ENCODE results near the gene RMND1. TPM values are rescaled to one million over a fixed set of nuclear protein-coding genes. Genes with fewer than 3 reads are reported as not detected.
"Not testable (repeated sequence)": the region's sequence is repeated elsewhere in the genome, so short reads cannot be mapped to it uniquely, and the experiment has no call there.

RMND1 gene
- total RNA-seq, 1 donor = 56.5 TPM

DNA sequence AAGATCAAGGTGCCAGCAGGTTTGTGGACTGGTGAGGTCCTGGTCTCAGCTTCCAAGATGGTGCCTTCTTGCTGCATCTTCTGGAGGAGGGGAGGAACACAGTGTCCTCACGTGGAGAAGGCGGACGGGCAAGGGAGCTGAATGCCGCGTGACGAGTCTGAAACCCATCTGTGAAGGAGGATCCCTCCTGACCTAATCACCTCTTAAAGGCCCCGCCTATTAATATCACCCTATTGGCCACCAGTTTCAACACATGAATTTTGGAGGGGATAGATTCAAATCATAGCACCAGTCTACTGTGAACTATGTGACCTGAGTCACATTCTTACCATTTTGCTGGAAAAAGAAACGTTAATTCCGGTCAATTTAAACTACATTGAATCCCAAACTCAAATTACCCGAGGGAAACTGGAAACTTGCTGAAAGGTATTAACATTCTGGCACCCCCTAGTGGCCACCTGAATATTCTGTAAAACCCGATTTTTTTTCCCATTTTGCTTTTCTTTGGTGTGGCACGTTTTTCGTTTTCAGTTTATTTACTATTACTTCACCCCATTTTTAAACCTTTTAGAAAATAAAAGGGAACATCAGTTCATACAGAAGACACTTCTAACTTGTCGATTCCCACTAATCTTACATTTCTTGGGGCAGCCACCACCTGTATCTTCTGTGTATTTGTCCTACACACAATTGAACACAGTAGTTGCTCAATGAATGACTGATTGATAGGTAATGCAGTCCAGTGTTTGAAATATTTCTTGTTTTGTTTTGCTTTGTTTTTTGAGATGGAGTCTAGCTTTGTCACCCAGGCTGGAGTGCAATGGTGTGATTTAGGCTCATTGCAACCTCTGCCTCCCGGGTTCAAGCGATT is 24.0 kb upstream of the RMND1 start:
- Histone ChIP-seq H3K79me2 (ENCODE audit: insufficient read depth, low read length) (no peaks in the 10 kb centered on the region), H3K27ac (ENCODE audit: low read depth, low read length) (no peak overlapping the region), H3K9me3 (ENCODE audit: low read depth, low read length) (no peaks in the 10 kb centered on the region), H3K4me3 (ENCODE audit: insufficient read depth, low read length) (peak overlapping the region; percentile 22), H2AFZ (ENCODE audit: low read length) (no peak overlapping the region), H3K4me1 (ENCODE audit: insufficient read depth, low read length) (peaks cover 2% of the 10 kb centered on the region), H3K27me3 (ENCODE audit: insufficient read depth, low read length) (no peaks in the 10 kb centered on the region), H3K36me3 (ENCODE audit: insufficient read depth, low read length) (no peaks in the 10 kb centered on the region), H3K4me2 (ENCODE audit: insufficient read depth, low read length) (peak overlapping the region; percentile 55), H4K20me1 (ENCODE audit: insufficient read depth, low read length) (no peaks in the 10 kb centered on the region)
- TF ChIP-seq, protein P1, sequence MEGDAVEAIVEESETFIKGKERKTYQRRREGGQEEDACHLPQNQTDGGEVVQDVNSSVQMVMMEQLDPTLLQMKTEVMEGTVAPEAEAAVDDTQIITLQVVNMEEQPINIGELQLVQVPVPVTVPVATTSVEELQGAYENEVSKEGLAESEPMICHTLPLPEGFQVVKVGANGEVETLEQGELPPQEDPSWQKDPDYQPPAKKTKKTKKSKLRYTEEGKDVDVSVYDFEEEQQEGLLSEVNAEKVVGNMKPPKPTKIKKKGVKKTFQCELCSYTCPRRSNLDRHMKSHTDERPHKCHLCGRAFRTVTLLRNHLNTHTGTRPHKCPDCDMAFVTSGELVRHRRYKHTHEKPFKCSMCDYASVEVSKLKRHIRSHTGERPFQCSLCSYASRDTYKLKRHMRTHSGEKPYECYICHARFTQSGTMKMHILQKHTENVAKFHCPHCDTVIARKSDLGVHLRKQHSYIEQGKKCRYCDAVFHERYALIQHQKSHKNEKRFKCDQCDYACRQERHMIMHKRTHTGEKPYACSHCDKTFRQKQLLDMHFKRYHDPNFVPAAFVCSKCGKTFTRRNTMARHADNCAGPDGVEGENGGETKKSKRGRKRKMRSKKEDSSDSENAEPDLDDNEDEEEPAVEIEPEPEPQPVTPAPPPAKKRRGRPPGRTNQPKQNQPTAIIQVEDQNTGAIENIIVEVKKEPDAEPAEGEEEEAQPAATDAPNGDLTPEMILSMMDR (IDR thresholded peaks at IDR 0.05; ENCODE audit: extremely low read depth, low read depth, low read length) = peak; percentile 83
- peak; percentile 50 for DNase-seq (ENCODE audit: insufficient read length, low spot score, missing footprints)

DNA sequence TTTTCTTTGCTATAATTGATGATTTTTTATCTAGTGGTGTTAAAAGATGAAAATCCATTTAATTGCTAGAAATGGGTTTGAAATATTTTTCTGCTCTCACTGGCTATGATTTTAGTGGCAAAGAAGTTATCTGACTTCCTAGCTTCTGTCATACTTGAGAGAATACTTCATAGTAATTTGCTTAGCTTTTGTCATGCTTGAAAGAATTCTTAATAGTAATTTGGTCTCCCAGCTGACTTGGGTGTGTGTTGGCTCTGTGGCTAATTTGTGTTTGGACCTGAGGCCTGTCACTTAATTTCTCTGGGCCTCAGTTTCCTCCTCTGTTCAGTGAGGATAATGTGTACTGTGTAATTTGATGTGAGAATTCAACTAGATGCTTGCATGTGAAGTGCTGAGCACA is 12.8 kb upstream of the RMND1 start:
- Histone ChIP-seq H3K4me1 (ENCODE audit: insufficient read depth, low read length) (no peaks in the 10 kb centered on the region), H3K9me3 (ENCODE audit: low read depth, low read length) (no peaks in the 10 kb centered on the region), H4K20me1 (ENCODE audit: insufficient read depth, low read length) (no peaks in the 10 kb centered on the region), H2AFZ (ENCODE audit: low read length) (no peak overlapping the region), H3K27ac (ENCODE audit: low read depth, low read length) (no peak overlapping the region), H3K4me3 (ENCODE audit: insufficient read depth, low read length) (no peak overlapping the region), H3K79me2 (ENCODE audit: insufficient read depth, low read length) (peaks cover 16% of the 10 kb centered on the region), H3K27me3 (ENCODE audit: insufficient read depth, low read length) (no peaks in the 10 kb centered on the region), H3K36me3 (ENCODE audit: insufficient read depth, low read length) (peaks cover 28% of the 10 kb centered on the region), H3K4me2 (ENCODE audit: insufficient read depth, low read length) (no peak overlapping the region)
- TF ChIP-seq, protein P1 (IDR thresholded peaks at IDR 0.05; ENCODE audit: extremely low read depth, low read depth, low read length) = no peak
- DNase-seq (ENCODE audit: insufficient read length, low spot score, missing footprints) = no peak

DNA sequence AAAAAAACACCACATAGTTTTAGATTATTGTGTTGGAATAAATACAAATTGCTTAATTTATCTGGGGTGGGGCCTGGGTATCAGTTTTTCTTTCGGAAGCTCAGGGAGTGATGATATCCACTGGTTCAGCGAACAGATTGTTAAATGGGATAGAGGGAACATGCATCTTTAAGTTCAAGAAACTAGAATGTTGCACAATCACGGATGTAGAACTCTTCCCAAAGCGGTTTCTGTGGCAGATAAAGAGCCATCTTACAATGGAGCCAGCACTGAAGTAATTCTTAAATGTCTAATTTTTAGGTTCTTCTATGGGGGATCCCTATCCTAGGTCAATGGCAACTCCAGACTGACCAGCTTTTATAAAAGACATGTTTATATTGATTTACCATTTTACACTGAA is 9.7 kb upstream of the RMND1 start:
- H3K36me3 ChIP-seq (ENCODE audit: insufficient read depth, low read length) = peaks cover 38% of the 10 kb centered on the region
- H4K20me1 ChIP-seq (ENCODE audit: insufficient read depth, low read length) = no peaks in the 10 kb centered on the region
- no peaks in the 10 kb centered on the region for H3K27me3 ChIP-seq (ENCODE audit: insufficient read depth, low read length)
- no peak overlapping the region for H2AFZ ChIP-seq (ENCODE audit: low read length)
- H3K4me2 ChIP-seq (ENCODE audit: insufficient read depth, low read length) = no peak overlapping the region
- peaks cover 36% of the 10 kb centered on the region for H3K79me2 ChIP-seq (ENCODE audit: insufficient read depth, low read length)
- TF ChIP-seq, protein P1 (IDR thresholded peaks at IDR 0.05; ENCODE audit: extremely low read depth, low read depth, low read length) = no peak
- no peak overlapping the region for H3K27ac ChIP-seq (ENCODE audit: low read depth, low read length)
- no peak for DNase-seq (ENCODE audit: insufficient read length, low spot score, missing footprints)
- no peak overlapping the region for H3K4me3 ChIP-seq (ENCODE audit: insufficient read depth, low read length)
- no peaks in the 10 kb centered on the region for H3K9me3 ChIP-seq (ENCODE audit: low read depth, low read length)
- no peaks in the 10 kb centered on the region for H3K4me1 ChIP-seq (ENCODE audit: insufficient read depth, low read length)

DNA sequence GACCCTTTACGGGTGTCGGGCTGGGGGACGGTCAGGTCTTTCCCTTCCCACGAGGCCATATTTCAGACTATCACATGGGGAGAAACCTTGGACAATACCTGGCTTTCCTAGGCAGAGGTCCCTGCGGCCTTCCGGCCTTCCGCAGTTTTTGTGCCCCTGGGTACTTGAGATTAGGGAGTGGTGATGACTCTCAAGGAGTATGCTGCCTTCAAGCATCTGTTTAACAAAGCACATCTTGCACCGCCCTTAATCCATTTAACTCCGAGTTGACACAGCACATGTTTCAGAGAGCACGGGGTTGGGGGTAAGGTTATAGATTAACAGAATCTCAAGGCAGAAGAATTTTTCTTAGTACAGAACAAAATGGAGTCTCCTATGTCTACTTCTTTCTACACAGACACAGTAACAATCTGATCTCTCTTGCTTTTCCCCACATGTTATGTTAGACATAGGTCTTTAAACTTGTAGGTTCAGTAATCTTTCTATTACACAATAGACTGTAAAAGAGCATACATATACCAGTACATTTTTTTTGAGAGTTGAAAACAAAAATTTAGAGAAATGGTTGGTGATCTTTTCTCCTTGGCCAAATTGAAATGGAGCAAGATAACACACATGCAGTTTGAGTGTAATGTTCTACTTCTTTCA is 3.9 kb upstream of the RMND1 start:
- not testable (repeated sequence) for DNase-seq (ENCODE audit: insufficient read length, low spot score, missing footprints)

More for the DNA sequence above, 3.9 kb upstream of the RMND1 start:
- H3K4me1 ChIP-seq (ENCODE audit: insufficient read depth, low read length) = peaks cover 16% of the 10 kb centered on the region
- not testable (repeated sequence) for H3K4me2 ChIP-seq (ENCODE audit: insufficient read depth, low read length); H3K27ac ChIP-seq (ENCODE audit: low read depth, low read length); H3K4me3 ChIP-seq (ENCODE audit: insufficient read depth, low read length); H2AFZ ChIP-seq (ENCODE audit: low read length); H3K9me3 ChIP-seq (ENCODE audit: low read depth, low read length); H4K20me1 ChIP-seq (ENCODE audit: insufficient read depth, low read length); H3K27me3 ChIP-seq (ENCODE audit: insufficient read depth, low read length)
- H3K36me3 ChIP-seq (ENCODE audit: insufficient read depth, low read length) = peaks cover 19% of the 10 kb centered on the region
- peaks cover 69% of the 10 kb centered on the region for H3K79me2 ChIP-seq (ENCODE audit: insufficient read depth, low read length)

Measured in osteoblast (primary cell).